ENCODE results near the gene ATP11A.

Gene ATP11A

GRCh38 chr13:112846411-112847115 lies 156.7 kb downstream of the ATP11A start:
- DNase-seq (ENCODE audit: low read depth) = no peak
- no peak overlapping the region for H3K4me3 ChIP-seq (ENCODE audit: low read length)

GRCh38 chr13:112849500-112849899 lies 159.7 kb downstream of the ATP11A start:
- no peak for DNase-seq (ENCODE audit: low read depth)
- H3K4me3 ChIP-seq (ENCODE audit: low read length) = no peak overlapping the region
- no peak for TF ChIP-seq CTCF (conservative IDR thresholded peaks at IDR 0.05; ENCODE audit: low read length)

More at GRCh38 chr13:112846411-112847115, 156.7 kb downstream of the ATP11A start:
- TF ChIP-seq CTCF (conservative IDR thresholded peaks at IDR 0.05; ENCODE audit: low read length) = no peak

- no peak for DNase-seq (ENCODE audit: low read depth)
- no peak for TF ChIP-seq CTCF (conservative IDR thresholded peaks at IDR 0.05; ENCODE audit: low read length)
- no peak overlapping the region for H3K4me3 ChIP-seq (ENCODE audit: low read length)
These were observed 160.4 kb downstream of the ATP11A start for GRCh38 chr13:112850273-112850672.

GRCh38 chr13:112851107-112852038 lies 161.5 kb downstream of the ATP11A start:
- TF ChIP-seq CTCF (conservative IDR thresholded peaks at IDR 0.05; ENCODE audit: low read length) = no peak
- no peak for DNase-seq (ENCODE audit: low read depth)
- H3K4me3 ChIP-seq (ENCODE audit: low read length) = no peak overlapping the region

- TF ChIP-seq CTCF (conservative IDR thresholded peaks at IDR 0.05; ENCODE audit: low read length) = no peak
- no peak for DNase-seq (ENCODE audit: low read depth)
- no peak overlapping the region for H3K4me3 ChIP-seq (ENCODE audit: low read length)
These were observed 162.6 kb downstream of the ATP11A start for GRCh38 chr13:112852392-112852791.

- no peak for TF ChIP-seq CTCF (conservative IDR thresholded peaks at IDR 0.05; ENCODE audit: low read length)
- H3K4me3 ChIP-seq (ENCODE audit: low read length) = no peak overlapping the region
- DNase-seq (ENCODE audit: low read depth) = no peak
These were observed 163.0 kb downstream of the ATP11A start for GRCh38 chr13:112852808-112853207.
